Measurements from ENCODE around the gene PRLR. TPM values are rescaled to one million over a fixed set of nuclear protein-coding genes. Genes with fewer than 3 reads are reported as not detected.

Gene PRLR
- total RNA-seq, 1 donor from 2014 or later, result 3.2 TPM

DNA sequence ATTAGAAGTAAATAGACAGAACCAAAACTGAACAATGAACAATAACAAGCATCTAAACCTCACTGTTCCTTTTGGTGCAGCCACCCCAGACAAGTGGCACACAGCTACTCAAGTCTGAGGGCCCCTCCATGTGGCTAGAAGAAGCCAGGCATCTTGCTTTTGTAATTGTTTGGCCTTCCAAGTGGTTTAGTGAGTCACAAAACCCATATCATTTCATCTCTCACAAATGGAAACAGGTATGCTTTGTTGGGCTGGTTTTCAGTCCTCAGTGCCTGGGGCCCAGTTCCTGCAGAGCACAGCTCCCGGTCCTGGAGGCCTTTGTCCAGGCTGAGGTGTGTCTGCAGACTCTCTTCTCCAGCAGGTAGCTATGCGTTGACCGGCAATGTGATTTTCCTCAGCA lies 16.7 kb downstream of the PRLR start:
- H3K9me3 ChIP-seq, result no peaks in the 10 kb centered on the region
- no peak overlapping the region for H3K4me3 ChIP-seq
- no peaks in the 10 kb centered on the region for H3K27me3 ChIP-seq (ENCODE audit: low read depth)
- no peak overlapping the region for H3K27ac ChIP-seq
- intact Hi-C loops (cut with DNase I), result no loop called here
- no peaks in the 10 kb centered on the region for H3K4me1 ChIP-seq
- no peaks in the 10 kb centered on the region for H3K36me3 ChIP-seq
- ATAC-seq (no peak), DNase-seq (no peak)
- TF ChIP-seq, protein P1, sequence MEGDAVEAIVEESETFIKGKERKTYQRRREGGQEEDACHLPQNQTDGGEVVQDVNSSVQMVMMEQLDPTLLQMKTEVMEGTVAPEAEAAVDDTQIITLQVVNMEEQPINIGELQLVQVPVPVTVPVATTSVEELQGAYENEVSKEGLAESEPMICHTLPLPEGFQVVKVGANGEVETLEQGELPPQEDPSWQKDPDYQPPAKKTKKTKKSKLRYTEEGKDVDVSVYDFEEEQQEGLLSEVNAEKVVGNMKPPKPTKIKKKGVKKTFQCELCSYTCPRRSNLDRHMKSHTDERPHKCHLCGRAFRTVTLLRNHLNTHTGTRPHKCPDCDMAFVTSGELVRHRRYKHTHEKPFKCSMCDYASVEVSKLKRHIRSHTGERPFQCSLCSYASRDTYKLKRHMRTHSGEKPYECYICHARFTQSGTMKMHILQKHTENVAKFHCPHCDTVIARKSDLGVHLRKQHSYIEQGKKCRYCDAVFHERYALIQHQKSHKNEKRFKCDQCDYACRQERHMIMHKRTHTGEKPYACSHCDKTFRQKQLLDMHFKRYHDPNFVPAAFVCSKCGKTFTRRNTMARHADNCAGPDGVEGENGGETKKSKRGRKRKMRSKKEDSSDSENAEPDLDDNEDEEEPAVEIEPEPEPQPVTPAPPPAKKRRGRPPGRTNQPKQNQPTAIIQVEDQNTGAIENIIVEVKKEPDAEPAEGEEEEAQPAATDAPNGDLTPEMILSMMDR (IDR thresholded peaks at IDR 0.05), result no peak

DNA sequence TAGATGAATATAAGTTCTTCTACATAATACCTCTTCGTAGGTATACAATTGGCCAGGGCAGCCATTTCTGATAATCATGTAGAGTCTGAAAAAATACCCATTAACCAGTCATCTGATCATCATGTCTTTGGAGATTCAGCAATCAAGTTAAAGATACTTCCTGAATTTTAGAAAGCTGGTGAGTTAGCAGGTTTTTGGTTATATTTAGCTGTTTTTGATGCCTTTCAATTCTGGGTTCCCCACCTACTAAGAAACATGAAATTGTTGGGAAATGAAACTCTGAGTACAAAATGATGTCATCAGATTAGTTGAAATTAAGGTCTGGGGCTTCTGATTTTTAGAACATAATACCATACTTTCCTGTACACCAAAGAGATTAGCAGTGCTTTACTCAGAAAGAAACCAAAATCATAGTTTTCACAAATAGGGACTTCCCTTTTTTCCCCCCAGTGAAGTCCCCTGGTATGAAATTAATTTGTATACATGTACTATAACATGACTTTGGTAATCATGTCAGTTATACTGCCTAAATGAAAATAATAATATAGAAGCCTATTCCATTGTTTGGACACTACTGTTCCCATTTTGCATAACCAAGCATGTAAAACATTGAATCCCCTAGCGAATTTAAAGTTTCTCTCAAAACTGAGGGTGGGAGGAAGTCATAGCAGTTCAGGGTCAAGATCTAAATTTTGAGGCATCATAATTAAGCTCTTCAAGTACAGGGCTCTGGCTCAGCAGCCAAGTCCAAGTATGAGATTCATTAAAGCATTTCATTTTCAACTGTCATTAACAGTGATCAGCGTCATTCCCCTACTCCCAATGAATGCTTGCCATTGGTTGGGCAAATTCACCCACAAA lies 17.9 kb downstream of the PRLR start:
- DNase-seq (no peak), ATAC-seq (no peak)
- Histone ChIP-seq H3K4me3 (no peak overlapping the region), H3K36me3 (no peaks in the 10 kb centered on the region), H3K27ac (no peak overlapping the region), H3K4me1 (no peaks in the 10 kb centered on the region), H3K27me3 (ENCODE audit: low read depth) (no peaks in the 10 kb centered on the region), H3K9me3 (no peaks in the 10 kb centered on the region)
- TF ChIP-seq, protein P1 (IDR thresholded peaks at IDR 0.05), result no peak
- intact Hi-C loops (cut with DNase I), result no loop called here

DNA sequence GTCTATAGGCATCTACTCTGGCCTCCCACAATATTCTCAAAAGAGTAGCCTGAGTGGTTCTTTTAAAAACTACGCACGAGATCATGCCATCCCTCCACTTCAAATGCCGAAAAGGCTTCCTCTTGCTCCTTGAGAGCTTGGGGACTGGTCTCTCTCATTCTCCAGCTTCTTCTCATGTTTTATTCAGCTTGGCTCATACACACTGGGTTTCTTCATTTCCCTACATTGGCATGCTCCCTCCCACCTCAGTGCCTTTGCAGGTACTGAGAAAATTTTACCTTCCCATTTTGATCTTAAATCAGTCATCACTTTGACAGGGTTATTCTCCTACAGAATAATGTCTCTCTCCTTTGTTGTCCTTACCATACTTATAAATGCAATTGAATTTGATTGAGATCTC lies 20.4 kb downstream of the PRLR start:
- intact Hi-C loops (cut with DNase I), result no loop called here
- ATAC-seq, result no peak
- H3K27ac ChIP-seq, result no peak overlapping the region
- DNase-seq, result no peak
- no peaks in the 10 kb centered on the region for H3K36me3 ChIP-seq
- H3K27me3 ChIP-seq (ENCODE audit: low read depth), result no peaks in the 10 kb centered on the region
- H3K4me1 ChIP-seq, result no peaks in the 10 kb centered on the region
- no peaks in the 10 kb centered on the region for H3K9me3 ChIP-seq
- TF ChIP-seq, protein P1 (IDR thresholded peaks at IDR 0.05), result no peak
- H3K4me3 ChIP-seq, result no peak overlapping the region

DNA sequence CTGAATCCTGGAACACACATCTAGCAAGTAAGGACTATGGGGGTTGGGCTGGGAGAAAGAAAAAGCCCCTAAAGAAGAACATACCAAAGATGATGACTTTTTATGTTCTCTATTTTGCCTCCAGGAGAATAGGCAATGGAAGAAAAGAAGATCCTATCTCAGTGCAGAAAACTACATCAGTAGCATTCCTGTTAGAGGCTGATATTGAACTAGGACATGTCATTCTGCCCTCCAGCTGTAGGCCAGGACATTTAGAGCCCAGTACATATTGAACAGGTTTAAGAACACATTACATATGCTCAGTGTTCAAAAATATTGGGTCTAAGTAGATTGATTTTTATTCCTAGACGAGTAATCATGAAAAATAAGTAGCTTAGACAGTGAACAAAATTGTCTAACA lies 24.7 kb downstream of the PRLR start:
- ATAC-seq, result no peak
- no peaks in the 10 kb centered on the region for H3K36me3 ChIP-seq
- no peaks in the 10 kb centered on the region for H3K9me3 ChIP-seq
- H3K27me3 ChIP-seq (ENCODE audit: low read depth), result no peaks in the 10 kb centered on the region
- H3K4me3 ChIP-seq, result no peak overlapping the region
- no peaks in the 10 kb centered on the region for H3K4me1 ChIP-seq
- DNase-seq, result no peak
- TF ChIP-seq, protein P1 (IDR thresholded peaks at IDR 0.05), result no peak
- H3K27ac ChIP-seq, result no peak overlapping the region
- intact Hi-C loops (cut with DNase I), result no loop called here

DNA sequence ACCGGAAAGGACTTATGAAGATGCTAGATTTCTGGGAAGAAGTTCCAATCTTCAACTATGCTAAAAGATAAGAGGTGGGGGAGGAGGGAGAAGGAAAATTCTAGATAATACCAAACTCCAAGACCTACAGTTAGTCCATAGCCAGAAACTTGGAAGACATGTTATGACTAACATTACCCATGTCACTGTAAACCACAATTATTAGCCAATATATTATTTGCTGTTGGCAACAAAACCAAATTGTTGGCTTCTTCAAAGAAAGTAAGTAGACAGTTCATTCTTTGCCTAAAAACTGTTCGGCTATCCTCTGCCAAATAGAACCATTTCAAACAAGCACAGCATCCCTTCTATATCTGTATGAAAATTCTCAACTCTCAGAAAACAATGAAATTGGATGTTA lies 25.1 kb downstream of the PRLR start:
- Histone ChIP-seq H3K27ac (no peak overlapping the region), H3K27me3 (ENCODE audit: low read depth) (no peaks in the 10 kb centered on the region), H3K9me3 (no peaks in the 10 kb centered on the region), H3K4me3 (no peak overlapping the region), H3K4me1 (no peaks in the 10 kb centered on the region), H3K36me3 (no peaks in the 10 kb centered on the region)
- TF ChIP-seq, protein P1 (IDR thresholded peaks at IDR 0.05), result no peak
- no peak for DNase-seq
- intact Hi-C loops (cut with DNase I), result no loop called here
- no peak for ATAC-seq

Measured in lower lobe of right lung (tissue), 2 donors.